Endothelial cell of umbilical vein (primary cell): ENCODE measurements around the gene DAD1. TPM values are rescaled to one million over a fixed set of nuclear protein-coding genes. Genes with fewer than 3 reads are reported as not detected.
A peak's percentile ranks its signal among the peaks of the same experiment; 100 is the strongest.

Experiments used
- BruUV-seq: library from RNA; stranded (reverse); fragments of 400-500 nt; replicated peaks from 2 replicates; lab custom pipeline; 2021; lab: Mats Ljungman, UMichigan
- CTCF ChIA-PET: fragments of 300-600, 350-600 bp; sonication (Branson Sonifier 250); formaldehyde crosslinking; loops from one replicate; lab custom pipeline; 2021; ENCODE audit warnings: antibody characterized with exemption, inconsistent platforms; lab: Charles Lee
- POLR2A ChIA-PET: fragments of 300-600, 350-600 bp; sonication (Branson Sonifier 250); formaldehyde crosslinking; loops from one replicate; lab custom pipeline; 2021; ENCODE audit warnings: antibody characterized with exemption, inconsistent platforms; lab: Charles Lee
- DNase-seq: peaks from one replicate; pipeline ENCODE4 v3.0.0-alpha.2; 2011; ENCODE audit warnings: low read depth, low spot score
- FAIRE-seq: peaks from 2 replicates; lab custom pipeline; 2011; peaks lifted over from hg19 to GRCh38; lab: Jason Lieb, UNC
- H2AFZ ChIP-seq: 2 replicates; pipeline ENCODE4 v1.6.0; 2012; ENCODE audit warnings: low read depth, low read length, control low read depth, inconsistent platforms
- H3K27ac ChIP-seq: 2 replicates; pipeline ENCODE4 v1.5.1; 2011; ENCODE audit warnings: low read depth, mild to moderate bottlenecking, control low read depth, low read length, moderate library complexity; ENCODE audit not compliant: insufficient read depth
- H3K27me3 ChIP-seq, 2 experiments: 2 replicates each; pipeline versions ENCODE4 v1.6.0 to v1.6.1; 2011; ENCODE audit warnings: low read length in 2 of 2, mixed read lengths in 1 of 2; ENCODE audit not compliant: control insufficient read depth in 2 of 2, insufficient read depth in 2 of 2
- H3K36me3 ChIP-seq, 2 experiments: 2 replicates in 1 of 2; 3 replicates in 1 of 2; pipeline ENCODE4 v1.5.1; 2011; ENCODE audit warnings: low read length in 2 of 2, mild to moderate bottlenecking in 1 of 2, moderate library complexity in 1 of 2; ENCODE audit not compliant: control insufficient read depth in 2 of 2, insufficient read depth in 2 of 2; ENCODE audit errors: extremely low read depth in 1 of 2
- H3K4me1 ChIP-seq: 3 replicates; pipeline ENCODE4 v1.5.1; 2011; ENCODE audit warnings: mild to moderate bottlenecking, low read length; ENCODE audit not compliant: control insufficient read depth, insufficient read depth; ENCODE audit errors: extremely low read depth
- H3K4me2 ChIP-seq: 2 replicates; pipeline ENCODE4 v1.6.1; 2011; ENCODE audit warnings: low read length, control low read depth, mixed read lengths; ENCODE audit not compliant: insufficient read depth
- H3K4me3 ChIP-seq, 3 experiments: fragments of 200-600 bp in 1 of 3; sonication (generic), shearing (Covaris generic) in 1 of 3; replicated peaks in 1 of 3; 2 replicates each; pipeline ENCODE4 v1.5.1; 2011 to 2016; ENCODE audit warnings: control low read depth in 3 of 3, low read length in 3 of 3, mild to moderate bottlenecking in 2 of 3, inconsistent platforms in 1 of 3, low read depth in 1 of 3, moderate library complexity in 1 of 3; ENCODE audit not compliant: insufficient read depth in 1 of 3
- H3K79me2 ChIP-seq: 2 replicates; pipeline ENCODE4 v1.6.0; 2012; ENCODE audit warnings: low read length, inconsistent platforms; ENCODE audit not compliant: control insufficient read depth, insufficient read depth
- H3K9ac ChIP-seq: replicated peaks from 2 replicates; pipeline ENCODE3; 2011; ENCODE audit warnings: low read length, control low read depth; ENCODE audit not compliant: insufficient read depth; ENCODE audit errors: extremely low read depth
- H3K9me1 ChIP-seq: replicated peaks from 3 replicates; pipeline ENCODE4 v1.6.0; 2011; ENCODE audit warnings: mild to moderate bottlenecking, low read length; ENCODE audit not compliant: control insufficient read depth, insufficient read depth; ENCODE audit errors: extremely low read depth
- H3K9me3 ChIP-seq: replicated peaks from 2 replicates; pipeline ENCODE4 v1.5.1; 2012; ENCODE audit warnings: low read length, inconsistent platforms; ENCODE audit not compliant: control insufficient read depth, insufficient read depth
- H4K20me1 ChIP-seq: replicated peaks from 2 replicates; pipeline ENCODE3; 2011; ENCODE audit warnings: mild to moderate bottlenecking, low read length; ENCODE audit not compliant: control insufficient read depth, insufficient read depth; ENCODE audit errors: extremely low read depth
- EZH2 ChIP-seq: IDR thresholded peaks from 2 replicates; pipeline ENCODE4 v1.6.1; 2012; ENCODE audit warnings: borderline replicate concordance, low read depth, mild to moderate bottlenecking, moderate library complexity, low read length, inconsistent platforms; ENCODE audit not compliant: severe bottlenecking
- GATA2 ChIP-seq: IDR thresholded peaks from 2 replicates; pipeline ENCODE4 v1.7.0; 2011; ENCODE audit warnings: low read depth, mild to moderate bottlenecking, moderate library complexity, mixed read lengths, low read length; ENCODE audit not compliant: insufficient read length, insufficient read depth
- JUN ChIP-seq: IDR thresholded peaks from 2 replicates; pipeline ENCODE4 v1.6.1; 2011; ENCODE audit warnings: borderline replicate concordance, low read depth; ENCODE audit not compliant: insufficient read length, insufficient read depth
- MYC ChIP-seq: IDR thresholded peaks from one replicate; pipeline ENCODE4 v1.6.1; 2011; ENCODE audit warnings: mild to moderate bottlenecking, low read depth, low read length
- POLR2A ChIP-seq: IDR thresholded peaks from 2 replicates; pipeline ENCODE4 v1.6.1; 2012; ENCODE audit warnings: low read depth, mild to moderate bottlenecking, control low read depth, low read length
- POLR2AphosphoS5 ChIP-seq: IDR thresholded peaks from 2 replicates; pipeline ENCODE4 v1.6.1; 2012; ENCODE audit warnings: low read depth, mild to moderate bottlenecking, control low read depth, low read length, moderate library complexity; ENCODE audit not compliant: insufficient read depth
- dilution Hi-C: fragments of 300-500 bp; cut with MboI; formaldehyde crosslinking; loops from one replicate; pipeline ENCODE4 v1.15.0; 2019; ENCODE audit warnings: low sequenced_read_pairs; ENCODE audit not compliant: extremely low pct_ligation_motif_present
- intact Hi-C: fragments of 100-400 bp; cut with micrococcal nuclease; formaldehyde crosslinking; loops from one replicate; pipeline ENCODE4 v1.10.0; 2022
- polyA plus RNA-seq, 4 experiments: library from polyadenylated mRNA; depleted of rRNA in 3 of 4; stranded (reverse) in 3 of 4; unstranded in 1 of 4; fragments of >200 nt; gene quantifications; 2 replicates each; pipeline versions ENCODE4 v1.2.1 to v1.2.3, GENCODE V29; 2011 to 2012; ENCODE audit warnings: missing spikeins in 1 of 4
- total RNA-seq: library from RNA; stranded (reverse); gene quantifications from 2 replicates; pipeline ENCODE4 v1.2.3, GENCODE V29; 2021
- TF ChIP-seq, protein P1 (sequence below): IDR thresholded peaks from 2 replicates; pipeline ENCODE4 v1.6.1; 2011; ENCODE audit not compliant: insufficient read depth, insufficient read length

DAD1 gene
- total and polyA plus RNA-seq, 2 donors (not counting 3 experiments of a cell fraction or from before 2014, with no cell fraction given) = 299 to 1,227 TPM

DNA sequence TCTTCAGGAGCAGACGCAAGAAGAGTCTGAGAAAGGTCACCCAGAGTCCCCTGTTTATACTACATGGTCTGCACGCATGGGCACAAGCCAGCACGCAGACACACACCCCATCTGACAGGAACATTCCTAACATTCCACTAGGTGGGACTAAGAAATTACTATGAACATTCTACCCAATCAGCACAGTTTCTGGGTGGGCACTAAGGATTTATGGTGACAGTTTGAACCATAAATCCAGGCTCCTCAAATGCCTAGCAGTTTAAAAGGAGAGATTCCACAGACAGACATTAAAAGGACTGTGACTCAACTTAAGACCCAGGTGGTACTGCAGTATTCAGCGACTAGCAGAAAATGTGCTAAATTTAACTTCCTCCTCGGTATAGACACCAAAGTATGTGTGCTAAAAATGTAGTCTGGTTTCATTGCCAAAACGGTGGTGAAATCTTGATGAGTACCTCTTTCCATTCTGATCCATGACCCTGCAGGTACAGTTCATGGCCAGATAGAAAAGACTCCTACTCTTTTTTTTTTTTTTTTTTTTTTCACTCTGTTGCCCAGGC, 25.3 kb upstream of the DAD1 start:
- no TSS peak for BruUV-seq
- DNase-seq (peak; percentile 99), FAIRE-seq (peak; percentile 95)
- ChIA-PET POLR2A (interaction anchor here (0.7 kb wide), 1 partner anchor 32 kb away, joined by 10 read pairs; no protein-coding TSS in a partner anchor), CTCF (interaction anchor here (1.2 to 1.4 kb wide), 3 partner anchors 15 to 238 kb away, joined by 3 to 5 read pairs (median 3); no protein-coding TSS in a partner anchor)
- no peaks in the 10 kb centered on the region for H3K27me3 ChIP-seq
- H3K79me2 ChIP-seq = no peaks in the 10 kb centered on the region
- H3K4me2 ChIP-seq = peak overlapping the region; percentile 26
- peak overlapping the region; percentile 56 for H3K9ac ChIP-seq
- no peaks in the 10 kb centered on the region for H3K9me1 ChIP-seq
- intact Hi-C loops = loop anchor here (1.0 kb wide), 8 partner anchors 16 to 237 kb away; partner anchors contain the start of genes ABHD4 and DAD1
- dilution Hi-C loops = no loop called here
- H3K27ac ChIP-seq = peak overlapping the region; percentile 91
- no peaks in the 10 kb centered on the region for H4K20me1 ChIP-seq
- no peaks in the 10 kb centered on the region for H3K9me3 ChIP-seq
- no peak overlapping the region for H3K4me3 ChIP-seq
- TF ChIP-seq POLR2A (peak; percentile 56), MYC (no peak), JUN (peak; percentile 44), POLR2AphosphoS5 (no peak), GATA2 (no peak)
- TF ChIP-seq, protein P1, sequence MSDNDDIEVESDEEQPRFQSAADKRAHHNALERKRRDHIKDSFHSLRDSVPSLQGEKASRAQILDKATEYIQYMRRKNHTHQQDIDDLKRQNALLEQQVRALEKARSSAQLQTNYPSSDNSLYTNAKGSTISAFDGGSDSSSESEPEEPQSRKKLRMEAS = peak; percentile 75
- H3K4me1 ChIP-seq = peaks cover 20% of the 10 kb centered on the region
- H2AFZ ChIP-seq = no peak overlapping the region
- peaks cover 12 to 20% of the 10 kb centered on the region in 2 experiments for H3K36me3 ChIP-seq

GRCh38 chr14:22613736-22614239, 24.8 kb upstream of the DAD1 start:
- BruUV-seq = no TSS peak

More at GRCh38 chr14:22613736-22614239, 24.8 kb upstream of the DAD1 start:
- Histone ChIP-seq H2AFZ (no peak overlapping the region), H3K36me3 (peaks cover 13 to 21% of the 10 kb centered on the region in 2 experiments), H3K79me2 (no peaks in the 10 kb centered on the region), H3K27ac (peak overlapping the region; percentile 91), H3K9me3 (no peaks in the 10 kb centered on the region), H3K27me3 (no peaks in the 10 kb centered on the region), H3K4me2 (peak overlapping the region; percentile 35), H4K20me1 (no peaks in the 10 kb centered on the region), H3K9me1 (no peaks in the 10 kb centered on the region), H3K4me3 (no peak overlapping the region), H3K4me1 (peaks cover 20% of the 10 kb centered on the region), H3K9ac (peak overlapping the region; percentile 62)
- intact Hi-C loops (loop anchor here (1.0 kb wide), 8 partner anchors 15 to 238 kb away; partner anchors contain the start of genes ABHD4 and DAD1), dilution Hi-C loops (no loop called here)
- no peak for DNase-seq
- TF ChIP-seq EZH2 (no peak), POLR2A (peak; percentile 5)
- POLR2A ChIA-PET = no interaction called here
- no peak for FAIRE-seq
- CTCF ChIA-PET = interaction anchor here (0.8 to 1.4 kb wide), 5 partner anchors 15 to 239 kb away, joined by 3 to 8 read pairs (median 4); no protein-coding TSS in a partner anchor
